Gastroesophageal sphincter (tissue), 4 donors: ENCODE data around the gene DOCK9. TPM values are rescaled to one million over a fixed set of nuclear protein-coding genes. Genes with fewer than 3 reads are reported as not detected.
A peak's percentile ranks its signal among the peaks of the same experiment; 100 is the strongest.

Experiments
- ATAC-seq: fragments of 150-250 bp; one replicate; pipeline ENCODE4 v1.9.1; 2016; ENCODE audit warnings: mild to moderate bottlenecking, moderate library complexity
- H3K27ac ChIP-seq, 4 donors: fragments of 200-600 bp; sonication (generic) in 3 of 4; 1 replicate in 3 of 4; 2 replicates in 1 of 4; pipeline ENCODE4 v1.5.1; 2016 to 2019
- H3K27me3 ChIP-seq: fragments of 200-600 bp; sonication (generic); one replicate; pipeline ENCODE4 v1.5.1; 2019
- H3K36me3 ChIP-seq, 2 donors: fragments of 200-600 bp; sonication (generic); one replicate each; pipeline ENCODE4 v1.5.1; 2019; ENCODE audit warnings: control low read depth in 1 of 2
- H3K4me1 ChIP-seq, 3 donors: fragments of 200-600 bp; sonication (generic); 1 replicate in 2 of 3; 2 replicates in 1 of 3; pipeline ENCODE4 v1.5.1; 2016 to 2019; ENCODE audit warnings: control low read depth in 2 of 3
- H3K4me3 ChIP-seq, 2 donors: fragments of 200-600 bp; sonication (generic); one replicate each; pipeline ENCODE4 v1.5.1; 2019; ENCODE audit warnings: mild to moderate bottlenecking in 1 of 2, moderate library complexity in 1 of 2
- H3K9me3 ChIP-seq, 3 donors: fragments of 200-600 bp; sonication (generic); one replicate each; pipeline ENCODE4 v1.5.1; 2017 to 2019; ENCODE audit warnings: control low read depth in 2 of 3
- CTCF ChIP-seq, 4 experiments: fragments of 200-600 bp in 2 of 4; fragments of 450-650 bp in 2 of 4; sonication (generic) in 1 of 4; IDR thresholded peaks; one replicate each; pipeline ENCODE4 v1.5.1; 2017 to 2019; ENCODE audit warnings: antibody characterized with exemption in 4 of 4, mild to moderate bottlenecking in 2 of 4, moderate library complexity in 2 of 4
- EP300 ChIP-seq: sonication (generic); formaldehyde crosslinking; IDR thresholded peaks from one replicate; pipeline ENCODE4 v1.6.1; 2017; ENCODE audit warnings: antibody characterized with exemption, mild to moderate bottlenecking
- POLR2A ChIP-seq, 2 donors: fragments of 450-650 bp; IDR thresholded peaks; one replicate each; pipeline ENCODE4 v1.6.1; 2017; ENCODE audit warnings: antibody characterized with exemption in 2 of 2, mild to moderate bottlenecking in 2 of 2, moderate library complexity in 1 of 2
- POLR2AphosphoS5 ChIP-seq: sonication (generic); formaldehyde crosslinking; IDR thresholded peaks from one replicate; pipeline ENCODE4 v1.6.1; 2017; ENCODE audit warnings: antibody characterized with exemption
- WGBS, 2 donors: methylation state at CpG; one replicate each; pipeline ENCODE4 v1.1.5; 2018; ENCODE audit warnings: low coverage in 1 of 2; 5-methylcytosine and 5-hydroxymethylcytosine counted together
- total RNA-seq, 4 donors: library from RNA; depleted of rRNA; stranded (reverse); fragments of >200 nt; gene quantifications; one replicate each; pipeline ENCODE4 v1.1.0, GENCODE V29; 2016

Gene DOCK9
- total RNA-seq, 4 donors from 2014 or later = 84.1 to 203 (median 150) TPM

DNA sequence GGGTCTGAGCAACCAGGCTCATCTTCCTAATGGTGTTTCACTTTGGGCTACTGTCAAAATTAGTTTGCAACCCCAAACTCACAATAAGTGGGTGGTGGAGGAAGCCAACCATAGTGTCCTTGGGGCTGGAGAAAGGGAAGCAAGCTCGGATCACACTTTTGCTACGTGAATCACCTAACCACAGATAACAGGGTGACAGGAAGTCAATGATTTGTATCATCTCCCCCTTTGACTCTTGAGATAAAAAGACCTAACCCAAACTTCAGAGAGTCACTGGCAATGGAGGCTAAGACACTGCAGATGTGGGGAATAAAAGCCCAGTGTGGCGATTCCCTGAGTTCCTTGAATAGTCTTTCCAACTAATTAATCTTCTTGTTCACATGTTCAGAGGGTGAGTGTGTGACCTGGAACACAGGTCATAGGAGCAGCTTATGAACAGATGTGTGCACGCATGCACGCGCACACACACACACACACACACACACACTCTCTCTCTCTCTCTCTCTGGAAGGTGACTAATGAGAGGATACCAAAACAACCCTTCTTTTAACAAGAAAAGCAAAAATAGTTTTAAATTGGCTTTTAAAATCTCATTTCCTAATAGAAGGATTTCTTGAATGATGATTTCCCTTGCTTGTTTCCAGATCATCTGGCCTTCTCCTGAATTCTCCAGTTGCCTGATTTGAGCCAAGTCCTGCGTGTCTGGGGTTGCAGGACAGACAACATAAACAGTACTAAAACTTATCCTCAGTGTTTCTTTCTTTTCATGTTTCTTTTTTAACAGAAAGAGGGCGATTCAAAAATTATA is 21.2 kb upstream of the DOCK9 start:
- TF ChIP-seq EP300 (no peak), POLR2AphosphoS5 (peak; percentile 30), CTCF (IDR thresholded peaks at IDR 0.05) (no peak), POLR2A (IDR thresholded peaks at IDR 0.05) (no peak)
- WGBS, 2 donors = 42 to 54% methylated on average over 6 to 8 of the region's 8 CpGs
- ATAC-seq = peak; percentile 48

GRCh38 chr13:98997738-98998641 is 20.1 kb upstream of the DOCK9 start:
- H3K27ac ChIP-seq = peak overlapping the region in 3 of 4 donors; percentile 6 to 61 (median 44)
- no peaks in the 10 kb centered on the region for H3K9me3 ChIP-seq
- H3K4me3 ChIP-seq = no peak overlapping the region
- H3K4me1 ChIP-seq = peaks cover 0 to 66% (median 26%) of the 10 kb centered on the region in 3 donors
- H3K36me3 ChIP-seq = no peaks in the 10 kb centered on the region
- 40 to 56% methylated on average over 6 of the region's 9 CpGs for WGBS, 2 donors
- TF ChIP-seq CTCF (IDR thresholded peaks at IDR 0.05) (no peak), POLR2A (IDR thresholded peaks at IDR 0.05) (no peak), POLR2AphosphoS5 (no peak), EP300 (no peak)
- ATAC-seq = peak; percentile 18
- no peaks in the 10 kb centered on the region for H3K27me3 ChIP-seq

More for the DNA sequence above, 21.2 kb upstream of the DOCK9 start:
- Histone ChIP-seq H3K36me3 (no peaks in the 10 kb centered on the region), H3K4me3 (no peak overlapping the region), H3K27ac (peak overlapping the region in 3 of 4 donors; percentile 14 to 61 (median 44)), H3K9me3 (no peaks in the 10 kb centered on the region), H3K4me1 (peaks cover 0 to 76% (median 32%) of the 10 kb centered on the region in 3 donors), H3K27me3 (no peaks in the 10 kb centered on the region)

DNA sequence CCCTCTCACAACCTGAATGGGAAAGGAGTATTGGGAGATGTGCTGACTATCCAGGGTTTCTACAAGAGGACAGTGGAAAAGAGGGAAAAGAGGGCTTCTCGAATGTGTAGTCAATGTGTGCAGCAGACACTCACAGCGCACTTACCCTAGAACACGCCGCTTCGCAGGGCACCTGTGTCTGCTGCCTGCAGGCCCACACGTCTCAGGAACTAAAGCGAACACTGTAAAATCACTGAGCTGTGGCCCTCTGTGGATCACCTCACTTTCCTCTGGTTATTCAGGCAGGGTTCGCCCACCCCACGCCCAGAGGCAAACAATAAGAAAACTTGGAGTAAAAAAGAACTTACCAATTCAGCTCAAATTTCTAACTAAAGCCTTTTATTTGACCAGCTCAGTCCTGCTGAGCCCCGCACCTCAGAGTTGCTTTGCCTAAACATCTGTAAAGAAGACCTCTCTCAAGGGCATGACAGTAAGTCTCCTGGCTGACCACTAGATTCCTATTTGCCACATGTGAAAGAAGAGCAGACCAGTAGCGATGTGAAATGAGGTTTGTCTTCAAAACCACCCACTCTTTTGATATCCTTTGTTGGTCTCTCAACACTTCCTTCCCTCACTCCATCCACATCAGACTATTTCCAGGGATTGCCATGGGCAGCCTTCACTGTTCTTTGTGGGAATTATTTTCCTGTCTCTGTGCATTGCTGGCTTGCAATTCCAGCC is 19.3 kb upstream of the DOCK9 start:
- no peak for ATAC-seq
- no peak overlapping the region for H3K4me3 ChIP-seq
- H3K4me1 ChIP-seq = peaks cover 0 to 58% (median 25%) of the 10 kb centered on the region in 3 donors
- H3K36me3 ChIP-seq = no peaks in the 10 kb centered on the region
- H3K9me3 ChIP-seq = no peaks in the 10 kb centered on the region
- 93 to 94% methylated on average over 4 to 9 of the region's 11 CpGs for WGBS, 2 donors
- no peak overlapping the region for H3K27ac ChIP-seq
- TF ChIP-seq EP300 (no peak), CTCF (IDR thresholded peaks at IDR 0.05) (no peak), POLR2AphosphoS5 (no peak), POLR2A (IDR thresholded peaks at IDR 0.05) (no peak)
- H3K27me3 ChIP-seq = no peaks in the 10 kb centered on the region

DNA sequence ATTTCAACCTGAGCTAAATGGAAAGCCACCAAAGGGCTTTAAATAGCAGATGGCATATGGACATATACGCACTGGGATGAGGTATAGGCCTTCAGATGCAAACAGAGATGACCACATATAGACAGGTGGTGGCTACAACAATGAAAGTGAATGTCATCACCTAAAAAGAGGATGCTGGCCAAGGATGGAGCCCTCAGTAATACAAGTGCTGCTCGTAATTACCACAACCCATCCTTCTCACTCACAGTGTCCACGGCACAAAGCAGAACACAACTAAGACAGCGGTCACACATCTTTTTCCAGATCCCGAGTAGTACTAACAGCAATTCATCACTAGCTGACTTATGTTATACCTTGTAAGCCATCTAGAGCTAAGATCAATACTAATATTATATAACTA is 18.2 kb upstream of the DOCK9 start:
- H3K36me3 ChIP-seq = no peaks in the 10 kb centered on the region
- TF ChIP-seq POLR2AphosphoS5 (no peak), CTCF (IDR thresholded peaks at IDR 0.05) (no peak), POLR2A (IDR thresholded peaks at IDR 0.05) (no peak), EP300 (no peak)
- H3K9me3 ChIP-seq = no peaks in the 10 kb centered on the region
- H3K4me1 ChIP-seq = peaks cover 0 to 46% (median 25%) of the 10 kb centered on the region in 3 donors
- no peak for ATAC-seq
- 91% methylated on average over 4 to 5 of the region's 5 CpGs for WGBS, 2 donors
- no peak overlapping the region for H3K4me3 ChIP-seq
- H3K27me3 ChIP-seq = no peaks in the 10 kb centered on the region
- no peak overlapping the region for H3K27ac ChIP-seq
